HEK293 (cell line): ENCODE measurements around the gene TBC1D12.
A peak's percentile ranks its signal among the peaks of the same experiment; 100 is the strongest.

Experiments
- FEZF1 ChIP-seq: fragments of 450-650 bp; formaldehyde crosslinking; IDR thresholded peaks from 2 replicates; pipeline ENCODE4 v1.5.1; 2016; ENCODE audit warnings: missing biosample characterization, missing genetic modification characterization
- HIC1 ChIP-seq: fragments of 450-650 bp; formaldehyde crosslinking; IDR thresholded peaks from 2 replicates; pipeline ENCODE4 v1.5.1; 2016; ENCODE audit warnings: missing biosample characterization, missing genetic modification characterization
- KLF17 ChIP-seq: fragments of 450-650 bp; formaldehyde crosslinking; IDR thresholded peaks from 2 replicates; pipeline ENCODE4 v1.5.1; 2016; ENCODE audit warnings: missing biosample characterization, missing genetic modification characterization
- KLF8 ChIP-seq: fragments of 450-650 bp; formaldehyde crosslinking; IDR thresholded peaks from 2 replicates; pipeline ENCODE4 v1.5.1; 2016; ENCODE audit warnings: missing biosample characterization, missing genetic modification characterization
- MEIS1 ChIP-seq: sonication (generic); formaldehyde crosslinking; IDR thresholded peaks from 2 replicates; pipeline ENCODE4 v1.8.1; 2022; ENCODE audit warnings: missing genetic modification reagents, mild to moderate bottlenecking, borderline replicate concordance
- OSR2 ChIP-seq: fragments of 450-650 bp; formaldehyde crosslinking; IDR thresholded peaks from 2 replicates; pipeline ENCODE4 v1.5.1; 2016; ENCODE audit warnings: missing biosample characterization, missing genetic modification characterization
- PRDM4 ChIP-seq: fragments of 450-650 bp; formaldehyde crosslinking; IDR thresholded peaks from 2 replicates; pipeline ENCODE4 v1.5.1; 2017; ENCODE audit warnings: missing biosample characterization, missing genetic modification characterization
- SCRT1 ChIP-seq: fragments of 450-650 bp; formaldehyde crosslinking; IDR thresholded peaks from 2 replicates; pipeline ENCODE4 v1.5.1; 2016; ENCODE audit warnings: missing biosample characterization, missing genetic modification characterization, borderline replicate concordance
- SP2 ChIP-seq: fragments of 450-650 bp; formaldehyde crosslinking; IDR thresholded peaks from 2 replicates; pipeline ENCODE4 v1.5.1; 2016; ENCODE audit warnings: missing biosample characterization, missing genetic modification characterization
- SP7 ChIP-seq: fragments of 450-650 bp; formaldehyde crosslinking; IDR thresholded peaks from 2 replicates; pipeline ENCODE4 v1.5.1; 2016; ENCODE audit warnings: missing biosample characterization, missing genetic modification characterization
- ZFP37 ChIP-seq: fragments of 450-650 bp; formaldehyde crosslinking; IDR thresholded peaks from 2 replicates; pipeline ENCODE4 v1.5.1; 2016; ENCODE audit warnings: missing biosample characterization, missing genetic modification characterization
- ZNF140 ChIP-seq: fragments of 450-650 bp; formaldehyde crosslinking; IDR thresholded peaks from 2 replicates; pipeline ENCODE4 v1.5.1; 2016; ENCODE audit warnings: missing biosample characterization, missing genetic modification characterization
- ZNF169 ChIP-seq: fragments of 450-650 bp; formaldehyde crosslinking; IDR thresholded peaks from 2 replicates; pipeline ENCODE4 v1.5.1; 2016; ENCODE audit warnings: missing biosample characterization, missing genetic modification characterization
- ZNF335 ChIP-seq: fragments of 450-650 bp; formaldehyde crosslinking; conservative IDR thresholded peaks from 2 replicates; pipeline ENCODE4 v1.5.1; 2016; ENCODE audit warnings: missing biosample characterization, missing genetic modification characterization
- ZNF433 ChIP-seq: fragments of 450-650 bp; formaldehyde crosslinking; IDR thresholded peaks from 2 replicates; pipeline ENCODE4 v1.5.1; 2016; ENCODE audit warnings: missing biosample characterization, missing genetic modification characterization, low read depth
- ZNF548 ChIP-seq: fragments of 450-650 bp; formaldehyde crosslinking; IDR thresholded peaks from 2 replicates; pipeline ENCODE4 v1.5.1; 2016; ENCODE audit warnings: missing biosample characterization, missing genetic modification characterization
- ZNF571 ChIP-seq: fragments of 450-650 bp; formaldehyde crosslinking; IDR thresholded peaks from 2 replicates; pipeline ENCODE4 v1.5.0; 2017; ENCODE audit warnings: missing biosample characterization, missing genetic modification characterization
- ZNF585B ChIP-seq: fragments of 450-650 bp; formaldehyde crosslinking; IDR thresholded peaks from 2 replicates; pipeline ENCODE4 v1.5.1; 2016; ENCODE audit warnings: missing biosample characterization, missing genetic modification characterization
- ZNF704 ChIP-seq: fragments of 450-650 bp; formaldehyde crosslinking; IDR thresholded peaks from 2 replicates; pipeline ENCODE4 v1.5.1; 2016; ENCODE audit warnings: missing biosample characterization, missing genetic modification characterization
- ZNF843 ChIP-seq: fragments of 450-650 bp; formaldehyde crosslinking; IDR thresholded peaks from 2 replicates; pipeline ENCODE4 v1.5.1; 2016; ENCODE audit warnings: missing biosample characterization, missing genetic modification characterization
- TF ChIP-seq, protein P1 (sequence below): fragments of 450-650 bp; formaldehyde crosslinking; IDR thresholded peaks from 2 replicates; pipeline ENCODE4 v1.5.1; 2016; ENCODE audit warnings: missing biosample characterization, missing genetic modification characterization, borderline replicate concordance
- TF ChIP-seq, protein P2 (sequence below): fragments of 450-650 bp; formaldehyde crosslinking; IDR thresholded peaks from 2 replicates; pipeline ENCODE4 v1.5.1; 2016; ENCODE audit warnings: missing biosample characterization, missing genetic modification characterization
- TF ChIP-seq, protein P3 (sequence below): fragments of 450-650 bp; formaldehyde crosslinking; conservative IDR thresholded peaks from 2 replicates; pipeline ENCODE4 v1.5.1; 2016; ENCODE audit warnings: low read depth, missing biosample characterization, missing genetic modification characterization

Gene TBC1D12

GRCh38 chr10:94403380-94404213, 1.3 kb downstream of the TBC1D12 start (continued):
- TF ChIP-seq, protein P1, sequence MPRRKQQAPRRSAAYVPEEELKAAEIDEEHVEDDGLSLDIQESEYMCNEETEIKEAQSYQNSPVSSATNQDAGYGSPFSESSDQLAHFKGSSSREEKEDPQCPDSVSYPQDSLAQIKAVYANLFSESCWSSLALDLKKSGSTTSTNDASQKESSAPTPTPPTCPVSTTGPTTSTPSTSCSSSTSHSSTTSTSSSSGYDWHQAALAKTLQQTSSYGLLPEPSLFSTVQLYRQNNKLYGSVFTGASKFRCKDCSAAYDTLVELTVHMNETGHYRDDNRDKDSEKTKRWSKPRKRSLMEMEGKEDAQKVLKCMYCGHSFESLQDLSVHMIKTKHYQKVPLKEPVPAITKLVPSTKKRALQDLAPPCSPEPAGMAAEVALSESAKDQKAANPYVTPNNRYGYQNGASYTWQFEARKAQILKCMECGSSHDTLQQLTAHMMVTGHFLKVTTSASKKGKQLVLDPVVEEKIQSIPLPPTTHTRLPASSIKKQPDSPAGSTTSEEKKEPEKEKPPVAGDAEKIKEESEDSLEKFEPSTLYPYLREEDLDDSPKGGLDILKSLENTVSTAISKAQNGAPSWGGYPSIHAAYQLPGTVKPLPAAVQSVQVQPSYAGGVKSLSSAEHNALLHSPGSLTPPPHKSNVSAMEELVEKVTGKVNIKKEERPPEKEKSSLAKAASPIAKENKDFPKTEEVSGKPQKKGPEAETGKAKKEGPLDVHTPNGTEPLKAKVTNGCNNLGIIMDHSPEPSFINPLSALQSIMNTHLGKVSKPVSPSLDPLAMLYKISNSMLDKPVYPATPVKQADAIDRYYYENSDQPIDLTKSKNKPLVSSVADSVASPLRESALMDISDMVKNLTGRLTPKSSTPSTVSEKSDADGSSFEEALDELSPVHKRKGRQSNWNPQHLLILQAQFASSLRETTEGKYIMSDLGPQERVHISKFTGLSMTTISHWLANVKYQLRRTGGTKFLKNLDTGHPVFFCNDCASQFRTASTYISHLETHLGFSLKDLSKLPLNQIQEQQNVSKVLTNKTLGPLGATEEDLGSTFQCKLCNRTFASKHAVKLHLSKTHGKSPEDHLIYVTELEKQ (tag by site-specific recombination), result 0 out of 2 replicates have a peak, but pooled peaks have one; percentile 12
- TF ChIP-seq ZNF571 (tag by site-specific recombination) (no peak), ZNF585B (tag by site-specific recombination) (no peak), ZNF433 (no peak), SP7 (tag by site-specific recombination) (peak; percentile 29; the same call in 1 of the 2 replicates), FEZF1 (peak; percentile 40), SCRT1 (tag by site-specific recombination) (no peak), ZNF140 (tag by site-specific recombination) (no peak), ZNF843 (tag by site-specific recombination) (no peak), ZNF704 (tag by site-specific recombination) (no peak), PRDM4 (no peak), SP2 (tag by site-specific recombination) (peak; percentile 76), KLF17 (tag by site-specific recombination) (no peak), MEIS1 (no peak), HIC1 (peak; percentile 73), ZNF335 (peak; percentile 90), ZFP37 (tag by site-specific recombination) (0 out of 2 replicates have a peak, but pooled peaks have one; percentile 35), ZNF169 (tag by site-specific recombination) (no peak), KLF8 (tag by site-specific recombination) (0 out of 2 replicates have a peak, but pooled peaks have one; percentile 18), OSR2 (tag by site-specific recombination) (no peak), ZNF548 (tag by site-specific recombination) (no peak)
- TF ChIP-seq, protein P2, sequence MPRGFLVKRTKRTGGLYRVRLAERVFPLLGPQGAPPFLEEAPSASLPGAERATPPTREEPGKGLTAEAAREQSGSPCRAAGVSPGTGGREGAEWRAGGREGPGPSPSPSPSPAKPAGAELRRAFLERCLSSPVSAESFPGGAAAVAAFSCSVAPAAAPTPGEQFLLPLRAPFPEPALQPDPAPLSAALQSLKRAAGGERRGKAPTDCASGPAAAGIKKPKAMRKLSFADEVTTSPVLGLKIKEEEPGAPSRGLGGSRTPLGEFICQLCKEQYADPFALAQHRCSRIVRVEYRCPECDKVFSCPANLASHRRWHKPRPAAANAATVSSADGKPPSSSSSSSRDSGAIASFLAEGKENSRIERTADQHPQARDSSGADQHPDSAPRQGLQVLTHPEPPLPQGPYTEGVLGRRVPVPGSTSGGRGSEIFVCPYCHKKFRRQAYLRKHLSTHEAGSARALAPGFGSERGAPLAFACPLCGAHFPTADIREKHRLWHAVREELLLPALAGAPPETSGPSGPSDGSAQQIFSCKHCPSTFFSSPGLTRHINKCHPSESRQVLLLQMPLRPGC, result no peak
- TF ChIP-seq, protein P3, sequence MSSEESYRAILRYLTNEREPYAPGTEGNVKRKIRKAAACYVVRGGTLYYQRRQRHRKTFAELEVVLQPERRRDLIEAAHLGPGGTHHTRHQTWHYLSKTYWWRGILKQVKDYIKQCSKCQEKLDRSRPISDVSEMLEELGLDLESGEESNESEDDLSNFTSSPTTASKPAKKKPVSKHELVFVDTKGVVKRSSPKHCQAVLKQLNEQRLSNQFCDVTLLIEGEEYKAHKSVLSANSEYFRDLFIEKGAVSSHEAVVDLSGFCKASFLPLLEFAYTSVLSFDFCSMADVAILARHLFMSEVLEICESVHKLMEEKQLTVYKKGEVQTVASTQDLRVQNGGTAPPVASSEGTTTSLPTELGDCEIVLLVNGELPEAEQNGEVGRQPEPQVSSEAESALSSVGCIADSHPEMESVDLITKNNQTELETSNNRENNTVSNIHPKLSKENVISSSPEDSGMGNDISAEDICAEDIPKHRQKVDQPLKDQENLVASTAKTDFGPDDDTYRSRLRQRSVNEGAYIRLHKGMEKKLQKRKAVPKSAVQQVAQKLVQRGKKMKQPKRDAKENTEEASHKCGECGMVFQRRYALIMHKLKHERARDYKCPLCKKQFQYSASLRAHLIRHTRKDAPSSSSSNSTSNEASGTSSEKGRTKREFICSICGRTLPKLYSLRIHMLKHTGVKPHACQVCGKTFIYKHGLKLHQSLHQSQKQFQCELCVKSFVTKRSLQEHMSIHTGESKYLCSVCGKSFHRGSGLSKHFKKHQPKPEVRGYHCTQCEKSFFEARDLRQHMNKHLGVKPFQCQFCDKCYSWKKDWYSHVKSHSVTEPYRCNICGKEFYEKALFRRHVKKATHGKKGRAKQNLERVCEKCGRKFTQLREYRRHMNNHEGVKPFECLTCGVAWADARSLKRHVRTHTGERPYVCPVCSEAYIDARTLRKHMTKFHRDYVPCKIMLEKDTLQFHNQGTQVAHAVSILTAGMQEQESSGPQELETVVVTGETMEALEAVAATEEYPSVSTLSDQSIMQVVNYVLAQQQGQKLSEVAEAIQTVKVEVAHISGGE (tag by site-specific recombination), result peak; percentile 40; the same call in 1 of the 2 replicates
